Erythroblast (primary cell): ENCODE results near the gene KLC1.

Source experiments
- GATA1 ChIP-seq: IDR thresholded peaks from 2 replicates; pipeline ENCODE4 v1.6.1; 2011; ENCODE audit warnings: low read depth, mild to moderate bottlenecking, control low read depth, low read length, moderate library complexity
- POLR2A ChIP-seq: IDR thresholded peaks from 2 replicates; pipeline ENCODE4 v1.6.1; 2011; ENCODE audit warnings: mild to moderate bottlenecking, low read length

DNA sequence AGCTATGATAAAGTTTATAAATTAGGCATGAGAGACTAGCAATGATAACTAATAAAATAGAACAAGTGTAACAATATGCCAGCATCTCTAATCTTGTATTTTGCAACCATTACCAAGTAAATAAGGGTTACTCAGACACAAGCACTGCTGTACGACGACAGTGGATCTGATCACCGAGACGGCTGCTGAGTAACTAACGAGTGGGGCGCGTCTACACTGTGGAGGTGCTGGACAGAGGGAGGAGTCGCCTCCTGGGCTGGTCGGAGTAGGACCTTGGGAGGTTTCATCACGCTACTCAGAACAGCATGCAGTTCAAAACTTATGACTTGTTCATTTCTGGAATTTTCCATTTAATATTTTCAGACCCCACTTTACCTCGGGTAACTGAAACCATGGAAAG is 47.8 kb upstream of the KLC1 start:
- no peak for TF ChIP-seq POLR2A
- no peak for TF ChIP-seq GATA1
